AG04450 (cell line): ENCODE data around the gene RIPK4. TPM values are rescaled to one million over a fixed set of nuclear protein-coding genes. Genes with fewer than 3 reads are reported as not detected.
"Not testable (repeated sequence)": the region's sequence is repeated elsewhere in the genome, so short reads cannot be mapped to it uniquely, and the experiment has no call there.

ENCODE experiments used
- CTCF ChIA-PET: fragments of 300-600, 350-600 bp; formaldehyde crosslinking; extraction: SDS; loops from one replicate; lab custom pipeline; 2022; ENCODE audit warnings: antibody characterized with exemption, inconsistent platforms; lab: Charles Lee
- POLR2A ChIA-PET: fragments of 350-600 bp; formaldehyde crosslinking; extraction: SDS; loops from one replicate; lab custom pipeline; 2021; ENCODE audit warnings: antibody characterized with exemption, inconsistent platforms; lab: Yijun Ruan, JAX
- DNase-seq: peaks from one replicate; pipeline ENCODE4 v3.0.0-alpha.2; 2011; ENCODE audit warnings: low read depth, low spot score
- H3K27ac ChIP-seq: one replicate; pipeline ENCODE4 v1.5.1; 2012; ENCODE audit warnings: low read depth, low read length, control low read depth
- H3K27me3 ChIP-seq: one replicate; pipeline ENCODE4 v1.6.0; 2012; ENCODE audit warnings: low read length; ENCODE audit not compliant: control insufficient read depth, insufficient read depth
- H3K4me3 ChIP-seq: 2 replicates; pipeline ENCODE4 v1.5.1; 2011; ENCODE audit warnings: mild to moderate bottlenecking, low read depth, low read length, control low read depth
- H3K9me3 ChIP-seq: 2 replicates; pipeline ENCODE4 v1.5.1; 2012; ENCODE audit warnings: low read length; ENCODE audit not compliant: control insufficient read depth, insufficient read depth
- polyA plus RNA-seq: library from polyadenylated mRNA; depleted of rRNA; stranded (reverse); fragments of >200 nt; gene quantifications from 2 replicates; pipeline ENCODE4 v1.2.3, GENCODE V29; 2011; rRNA removed
- small RNA-seq: library from RNA; depleted of rRNA; stranded (forward); fragments of <200 nt; gene quantifications from one replicate; pipeline ENCODE3, GENCODE V24; 2012; ENCODE audit warnings: low read depth; ENCODE audit not compliant: insufficient read length
- TF ChIP-seq, protein P1 (sequence below): IDR thresholded peaks from 2 replicates; pipeline ENCODE4 v1.5.1; 2011; ENCODE audit warnings: low read depth, low read length, control low read depth, inconsistent platforms

Gene RIPK4
- polyA plus RNA-seq, 1 experiment = not detected

DNA sequence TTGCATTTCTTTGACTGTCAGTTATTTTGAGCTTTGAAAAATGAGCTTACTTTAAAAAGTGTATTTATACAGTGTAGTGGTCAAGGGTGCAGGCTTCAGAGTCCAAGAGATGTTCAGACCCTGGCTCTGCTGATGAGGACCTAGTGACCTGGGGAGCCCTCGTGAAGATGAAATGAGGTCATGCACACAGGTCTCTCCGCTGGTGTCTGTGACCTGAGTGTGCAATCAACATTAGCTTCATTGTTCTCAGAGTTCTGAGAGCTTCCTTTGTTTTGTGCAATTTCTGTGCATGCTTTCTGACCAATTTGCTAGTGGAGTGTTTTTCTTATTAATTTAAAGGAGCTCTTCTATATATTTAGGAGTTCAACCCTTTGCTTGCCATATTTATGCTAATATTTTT lies 71.3 kb downstream of the RIPK4 start:
- CTCF ChIA-PET = interaction anchor here (1.1 kb wide), 1 partner anchor 83 kb away, joined by 4 read pairs; no protein-coding TSS in a partner anchor

DNA sequence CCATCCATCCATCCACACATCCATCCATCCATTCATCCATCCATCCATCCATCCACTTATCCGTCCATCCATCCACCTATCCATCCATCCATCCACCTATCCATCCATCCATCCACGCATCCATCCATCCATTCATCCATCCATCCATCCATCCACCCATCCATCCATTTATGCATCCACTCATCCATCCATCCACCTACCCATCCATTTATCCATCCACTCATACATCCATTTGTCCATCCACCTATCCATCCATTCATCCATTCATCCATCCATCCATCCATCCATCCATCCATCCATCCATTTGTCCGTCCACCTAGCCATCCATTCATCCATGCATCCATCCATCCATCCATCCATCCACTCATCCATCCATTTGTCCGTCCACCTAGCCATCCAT lies 72.8 kb downstream of the RIPK4 start:
- POLR2A ChIA-PET, H3K9me3 ChIP-seq, CTCF ChIA-PET, H3K4me3 ChIP-seq, H3K27ac ChIP-seq, DNase-seq: not testable (repeated sequence)
- H3K27me3 ChIP-seq = peaks cover 31% of the 10 kb centered on the region

More for the DNA sequence above, 71.3 kb downstream of the RIPK4 start:
- peaks cover 31% of the 10 kb centered on the region for H3K27me3 ChIP-seq
- no peaks in the 10 kb centered on the region for H3K9me3 ChIP-seq
- POLR2A ChIA-PET = no interaction called here
- H3K4me3 ChIP-seq = no peak overlapping the region
- no peak for DNase-seq
- no peak overlapping the region for H3K27ac ChIP-seq
- TF ChIP-seq, protein P1, sequence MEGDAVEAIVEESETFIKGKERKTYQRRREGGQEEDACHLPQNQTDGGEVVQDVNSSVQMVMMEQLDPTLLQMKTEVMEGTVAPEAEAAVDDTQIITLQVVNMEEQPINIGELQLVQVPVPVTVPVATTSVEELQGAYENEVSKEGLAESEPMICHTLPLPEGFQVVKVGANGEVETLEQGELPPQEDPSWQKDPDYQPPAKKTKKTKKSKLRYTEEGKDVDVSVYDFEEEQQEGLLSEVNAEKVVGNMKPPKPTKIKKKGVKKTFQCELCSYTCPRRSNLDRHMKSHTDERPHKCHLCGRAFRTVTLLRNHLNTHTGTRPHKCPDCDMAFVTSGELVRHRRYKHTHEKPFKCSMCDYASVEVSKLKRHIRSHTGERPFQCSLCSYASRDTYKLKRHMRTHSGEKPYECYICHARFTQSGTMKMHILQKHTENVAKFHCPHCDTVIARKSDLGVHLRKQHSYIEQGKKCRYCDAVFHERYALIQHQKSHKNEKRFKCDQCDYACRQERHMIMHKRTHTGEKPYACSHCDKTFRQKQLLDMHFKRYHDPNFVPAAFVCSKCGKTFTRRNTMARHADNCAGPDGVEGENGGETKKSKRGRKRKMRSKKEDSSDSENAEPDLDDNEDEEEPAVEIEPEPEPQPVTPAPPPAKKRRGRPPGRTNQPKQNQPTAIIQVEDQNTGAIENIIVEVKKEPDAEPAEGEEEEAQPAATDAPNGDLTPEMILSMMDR = no peak

DNA sequence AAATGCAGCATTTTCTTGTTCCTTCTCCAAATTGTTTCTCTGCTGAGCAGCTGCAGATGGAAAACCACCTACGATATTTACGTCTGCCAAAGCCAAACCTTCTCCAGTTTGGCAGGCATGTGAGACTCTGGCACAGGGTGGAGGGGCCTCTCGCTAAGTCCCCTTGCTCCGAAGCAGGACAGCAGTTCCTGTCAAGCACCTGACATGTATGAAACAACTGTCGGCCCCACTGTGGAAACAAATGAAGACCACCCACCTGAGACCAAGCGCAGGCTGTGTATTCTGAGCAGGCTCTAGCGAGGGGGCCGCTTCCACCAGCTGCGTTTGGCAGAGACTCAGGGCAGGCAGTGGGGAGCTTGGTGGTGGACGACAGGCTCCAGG lies 74.7 kb downstream of the RIPK4 start:
- no peak for DNase-seq
- Histone ChIP-seq H3K9me3 (no peaks in the 10 kb centered on the region; the same call in 1 of the 2 replicates), H3K4me3 (no peak overlapping the region), H3K27ac (no peak overlapping the region), H3K27me3 (peaks cover 32% of the 10 kb centered on the region)
- TF ChIP-seq, protein P1 = no peak
- CTCF ChIA-PET = no interaction called here
- POLR2A ChIA-PET = no interaction called here

DNA sequence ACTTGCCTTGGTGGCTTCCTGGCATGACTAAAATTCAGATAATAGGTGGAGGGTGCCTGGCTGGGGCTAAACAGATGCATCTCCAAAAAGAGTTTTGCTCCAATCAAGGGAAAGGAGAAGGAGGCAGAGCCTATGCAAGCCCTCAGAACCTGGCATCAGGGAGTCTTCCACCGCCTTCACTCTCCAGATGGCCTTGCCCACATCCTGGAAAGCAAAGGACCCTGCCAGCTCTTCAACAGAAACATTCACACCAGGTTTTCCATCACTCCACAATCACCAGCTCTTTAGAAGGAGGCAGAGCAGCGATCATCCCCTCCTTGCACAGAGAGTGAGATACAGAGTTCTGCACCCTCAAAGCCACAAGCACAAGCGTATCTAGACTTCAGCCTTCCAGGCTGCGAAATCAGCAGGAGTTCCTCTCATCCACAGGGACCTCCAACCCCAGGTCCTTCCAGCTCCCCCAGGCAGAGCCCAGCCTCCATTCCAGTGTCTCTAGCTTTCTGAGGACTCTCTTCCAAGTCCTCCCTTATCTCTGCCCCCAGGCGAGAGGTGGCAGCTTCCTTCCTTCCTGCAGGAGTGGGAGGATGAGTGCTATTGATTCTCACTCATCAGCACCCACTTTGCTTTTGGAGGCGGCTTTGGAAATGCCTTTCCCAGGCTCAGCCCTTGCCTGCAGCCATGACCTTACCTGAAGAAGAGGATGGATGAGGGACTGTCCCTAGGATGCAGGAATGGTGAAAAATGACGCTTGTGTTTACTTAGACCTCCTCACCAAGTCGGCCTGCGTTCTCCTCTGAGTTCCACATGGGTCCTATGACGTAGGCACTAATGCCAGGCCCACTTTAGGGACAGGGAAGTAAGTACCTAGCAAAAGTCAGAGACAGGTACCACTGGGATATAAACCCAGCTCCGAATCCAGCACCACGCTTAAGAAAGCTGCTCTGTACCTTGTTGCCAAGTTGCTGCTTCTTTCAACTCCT lies 75.4 kb downstream of the RIPK4 start:
- H3K27ac ChIP-seq = no peak overlapping the region
- TF ChIP-seq, protein P1 = no peak
- H3K4me3 ChIP-seq = no peak overlapping the region
- ChIA-PET POLR2A (no interaction called here), CTCF (no interaction called here)
- no peaks in the 10 kb centered on the region; the same call in 1 of the 2 replicates for H3K9me3 ChIP-seq
- H3K27me3 ChIP-seq = peaks cover 38% of the 10 kb centered on the region
- no peak for DNase-seq

Small RNA genes within 50 kb of the gene (small RNA-seq; reads per million reads assigned to genes)
- gene MIR6814 = not detected

Other genes with a start within 250 kb of the RIPK4 start
- gene PRDM15, start 112.3 kb upstream of the RIPK4 start, polyA plus RNA-seq = 5.1 and 6.5 TPM in 2 replicates
- 25.3 and 25.4 TPM in 2 replicates for gene C2CD2, start 187.0 kb upstream of the RIPK4 start, polyA plus RNA-seq
- 13.4 and 14.0 TPM in 2 replicates for gene ZBTB21, start 243.3 kb upstream of the RIPK4 start, polyA plus RNA-seq